Duodenal mucosa (tissue), 2 donors: ENCODE measurements around the gene TWIST2.

Experiments
- H3K27ac ChIP-seq: one replicate; pipeline ENCODE4 v1.7.0; 2013; ENCODE audit warnings: low read depth, low read length
- H3K27me3 ChIP-seq, 2 donors: one replicate each; pipeline ENCODE4 v1.7.0; 2013; ENCODE audit warnings: low read length in 2 of 2, control low read depth in 1 of 2; ENCODE audit not compliant: insufficient read depth in 2 of 2, control insufficient read depth in 1 of 2
- H3K36me3 ChIP-seq, 2 donors: one replicate each; pipeline ENCODE4 v1.7.0; 2013; ENCODE audit warnings: low read length in 2 of 2, control low read depth in 1 of 2; ENCODE audit not compliant: insufficient read depth in 2 of 2, control insufficient read depth in 1 of 2
- H3K4me1 ChIP-seq, 2 donors: one replicate each; pipeline ENCODE4 v1.7.0; 2013; ENCODE audit warnings: low read length in 2 of 2, control low read depth in 1 of 2; ENCODE audit not compliant: insufficient read depth in 2 of 2, control insufficient read depth in 1 of 2
- H3K4me3 ChIP-seq, 2 donors: one replicate each; pipeline ENCODE4 v1.7.0; 2013; ENCODE audit warnings: low read length in 2 of 2, low read depth in 1 of 2
- H3K9ac ChIP-seq, 2 donors: one replicate each; pipeline ENCODE4 v1.7.0; 2013; ENCODE audit warnings: low read length in 2 of 2, low read depth in 1 of 2
- H3K9me3 ChIP-seq, 2 donors: one replicate each; pipeline ENCODE4 v1.7.0; 2013; ENCODE audit warnings: low read length in 2 of 2, control low read depth in 1 of 2; ENCODE audit not compliant: control insufficient read depth in 1 of 2

The TWIST2 gene

GRCh38 chr2:238872628-238873380 lies 24.9 kb downstream of the TWIST2 start:
- H3K4me3 ChIP-seq: no peak overlapping the region

GRCh38 chr2:238873381-238873801 lies 25.5 kb downstream of the TWIST2 start:
- Histone ChIP-seq H3K9me3 (no peaks in the 10 kb centered on the region), H3K27ac (no peak overlapping the region), H3K27me3 (no peaks in the 10 kb centered on the region), H3K36me3 (no peaks in the 10 kb centered on the region), H3K9ac (no peak overlapping the region), H3K4me1 (peaks cover 0 to 3% of the 10 kb centered on the region in 2 donors), H3K4me3 (no peak overlapping the region)

More at GRCh38 chr2:238872628-238873380, 24.9 kb downstream of the TWIST2 start:
- Histone ChIP-seq H3K9ac (no peak overlapping the region), H3K27me3 (no peaks in the 10 kb centered on the region), H3K4me1 (peaks cover 0 to 3% of the 10 kb centered on the region in 2 donors), H3K9me3 (no peaks in the 10 kb centered on the region), H3K27ac (no peak overlapping the region), H3K36me3 (no peaks in the 10 kb centered on the region)

GRCh38 chr2:238873841-238874240 lies 26.0 kb downstream of the TWIST2 start:
- H3K36me3 ChIP-seq: no peaks in the 10 kb centered on the region
- no peak overlapping the region for H3K27ac ChIP-seq
- no peaks in the 10 kb centered on the region for H3K4me1 ChIP-seq
- H3K9me3 ChIP-seq: no peaks in the 10 kb centered on the region
- no peaks in the 10 kb centered on the region for H3K27me3 ChIP-seq
- H3K9ac ChIP-seq: no peak overlapping the region
- no peak overlapping the region for H3K4me3 ChIP-seq

GRCh38 chr2:238874330-238875050 lies 26.6 kb downstream of the TWIST2 start:
- H3K27me3 ChIP-seq: no peaks in the 10 kb centered on the region
- H3K27ac ChIP-seq: no peak overlapping the region

GRCh38 chr2:238875101-238875470 lies 27.2 kb downstream of the TWIST2 start:
- Histone ChIP-seq H3K27me3 (no peaks in the 10 kb centered on the region), H3K27ac (no peak overlapping the region), H3K4me3 (no peak overlapping the region), H3K9me3 (no peaks in the 10 kb centered on the region), H3K4me1 (no peaks in the 10 kb centered on the region), H3K9ac (no peak overlapping the region), H3K36me3 (no peaks in the 10 kb centered on the region)

More at GRCh38 chr2:238874330-238875050, 26.6 kb downstream of the TWIST2 start:
- Histone ChIP-seq H3K9ac (no peak overlapping the region), H3K36me3 (no peaks in the 10 kb centered on the region), H3K4me3 (no peak overlapping the region), H3K9me3 (no peaks in the 10 kb centered on the region), H3K4me1 (no peaks in the 10 kb centered on the region)

- H3K27ac ChIP-seq: no peak overlapping the region
- no peaks in the 10 kb centered on the region for H3K4me1 ChIP-seq
- H3K9me3 ChIP-seq: no peaks in the 10 kb centered on the region
- no peak overlapping the region for H3K4me3 ChIP-seq
- H3K9ac ChIP-seq: no peak overlapping the region
- no peaks in the 10 kb centered on the region for H3K36me3 ChIP-seq
- no peaks in the 10 kb centered on the region for H3K27me3 ChIP-seq
Measured at GRCh38 chr2:238875471-238876231, 27.8 kb downstream of the TWIST2 start.

- H3K27me3 ChIP-seq: no peaks in the 10 kb centered on the region
- H3K27ac ChIP-seq: no peak overlapping the region
- no peaks in the 10 kb centered on the region for H3K4me1 ChIP-seq
- no peak overlapping the region for H3K9ac ChIP-seq
- H3K4me3 ChIP-seq: no peak overlapping the region
- no peaks in the 10 kb centered on the region for H3K9me3 ChIP-seq
- H3K36me3 ChIP-seq: no peaks in the 10 kb centered on the region
Measured at GRCh38 chr2:238876232-238876630, 28.3 kb downstream of the TWIST2 start.

GRCh38 chr2:238878051-238878735 lies 30.3 kb downstream of the TWIST2 start:
- Histone ChIP-seq H3K9me3 (no peaks in the 10 kb centered on the region), H3K27ac (no peak overlapping the region), H3K27me3 (no peaks in the 10 kb centered on the region), H3K9ac (no peak overlapping the region), H3K36me3 (no peaks in the 10 kb centered on the region), H3K4me3 (no peak overlapping the region), H3K4me1 (no peaks in the 10 kb centered on the region)

GRCh38 chr2:238879043-238879442 lies 31.2 kb downstream of the TWIST2 start:
- H3K36me3 ChIP-seq: no peaks in the 10 kb centered on the region
- H3K27me3 ChIP-seq: no peaks in the 10 kb centered on the region
- no peaks in the 10 kb centered on the region for H3K4me1 ChIP-seq
- H3K27ac ChIP-seq: no peak overlapping the region
- no peaks in the 10 kb centered on the region for H3K9me3 ChIP-seq
- H3K9ac ChIP-seq: no peak overlapping the region
- no peak overlapping the region for H3K4me3 ChIP-seq
